T-helper 1 cell treated with Interleukin-12 subunit alpha and Interleukin-12 subunit beta and Interleukin-4 antibody, amounts not matched to agents 30 μg/mL and 1 μg/mL, for 36 hours (primary cell): Measurements from ENCODE around the gene RNF223.

ENCODE experiments used
- H3K27ac Mint-ChIP-seq: one replicate; pipeline ENCODE4 v1.8.0; 2021; ENCODE audit warnings: mild to moderate bottlenecking, mixed read lengths
- H3K27me3 Mint-ChIP-seq: one replicate; pipeline ENCODE4 v1.8.0; 2021; ENCODE audit warnings: low read depth, mixed read lengths
- H3K36me3 Mint-ChIP-seq: one replicate; pipeline ENCODE4 v1.8.0; 2021; ENCODE audit warnings: low read depth, mixed read lengths
- H3K4me1 Mint-ChIP-seq: one replicate; pipeline ENCODE4 v1.8.0; 2021; ENCODE audit warnings: low read depth, mixed read lengths
- H3K4me3 Mint-ChIP-seq: one replicate; pipeline ENCODE4 v1.8.0; 2021; ENCODE audit warnings: mild to moderate bottlenecking, moderate library complexity, mixed read lengths
- H3K9me3 Mint-ChIP-seq: one replicate; pipeline ENCODE4 v1.8.0; 2021; ENCODE audit warnings: mixed read lengths

The RNF223 gene

DNA sequence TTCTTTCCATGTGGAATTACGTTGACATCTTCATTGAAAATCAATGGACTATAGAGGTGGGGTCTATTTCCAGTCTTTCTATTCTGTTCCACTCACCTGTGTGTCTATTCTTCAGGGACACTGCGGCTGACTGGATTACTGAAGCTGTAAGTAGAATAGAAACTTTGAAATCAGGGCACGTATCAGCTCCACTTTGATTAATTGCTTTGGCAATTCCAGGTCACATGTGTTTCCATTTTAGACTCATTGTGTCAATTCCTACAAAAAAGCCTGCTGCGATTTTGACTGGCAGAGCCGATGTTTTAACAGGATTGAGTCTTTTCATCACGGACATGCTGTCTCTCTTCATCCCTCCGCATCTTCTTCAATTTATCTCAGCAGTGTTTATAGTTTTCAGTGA, 20.9 kb upstream of the RNF223 start:
- Mint-ChIP-seq H3K9me3 (peaks cover 16% of the 10 kb centered on the region), H3K27me3 (peaks cover 13% of the 10 kb centered on the region), H3K4me1 (peaks cover 17% of the 10 kb centered on the region), H3K36me3 (peaks cover 19% of the 10 kb centered on the region), H3K4me3 (no peak overlapping the region), H3K27ac (no peak overlapping the region)

DNA sequence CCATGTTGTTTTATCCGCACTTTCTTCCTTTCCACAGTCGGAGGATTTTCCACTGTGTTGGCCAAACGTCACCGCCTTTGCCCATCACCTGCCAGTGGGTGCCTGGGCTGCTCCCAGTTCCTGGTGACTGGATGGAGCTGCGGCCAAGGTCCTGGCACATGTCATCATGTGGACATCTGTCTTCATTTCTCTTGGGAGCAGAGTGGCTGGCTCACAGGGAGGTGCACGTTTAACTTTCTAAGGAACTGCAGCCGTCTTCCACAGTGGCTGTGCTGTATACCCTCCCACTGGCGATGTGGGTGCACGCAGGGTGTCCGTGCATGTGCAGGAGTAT, 19.5 kb upstream of the RNF223 start:
- Mint-ChIP-seq H3K36me3 (peaks cover 7% of the 10 kb centered on the region), H3K4me1 (peaks cover 4% of the 10 kb centered on the region), H3K27me3 (peaks cover under 1% of the 10 kb centered on the region), H3K9me3 (peaks cover 2% of the 10 kb centered on the region), H3K27ac (no peak overlapping the region), H3K4me3 (no peak overlapping the region)

DNA sequence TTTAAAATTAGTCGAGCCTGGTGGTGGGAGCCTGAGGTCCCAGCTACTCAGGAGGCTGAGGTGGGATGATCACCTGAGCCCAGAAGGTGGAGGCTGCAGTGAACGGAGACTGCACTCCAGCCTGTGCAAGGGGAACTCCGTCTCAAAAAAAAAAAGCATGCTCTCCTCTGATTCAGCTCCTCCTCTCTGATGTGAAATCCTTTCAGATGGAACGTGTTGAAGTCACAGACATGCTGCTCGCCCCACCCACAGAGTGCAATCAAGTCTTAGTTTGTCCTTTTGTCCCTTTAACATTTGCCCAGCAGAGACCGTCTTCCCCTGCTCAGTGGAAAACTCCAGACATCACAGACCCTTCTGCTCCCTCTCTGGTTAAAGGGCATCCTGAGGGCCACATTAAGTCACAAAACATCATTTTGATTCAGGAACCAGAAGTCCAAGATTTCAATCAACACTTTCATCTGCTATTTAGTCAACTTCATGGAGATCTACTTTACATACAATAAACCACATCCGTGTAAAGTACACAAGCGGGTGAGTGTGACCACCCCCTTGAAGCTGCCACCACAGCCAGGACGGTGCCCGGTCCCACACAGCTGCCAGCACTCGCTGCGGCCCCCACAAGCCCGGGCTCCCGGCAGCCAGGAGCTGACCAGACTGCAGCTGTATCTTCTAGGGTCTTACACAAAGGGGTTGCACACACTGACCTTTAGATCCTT, 18.9 kb upstream of the RNF223 start:
- H3K4me1 Mint-ChIP-seq: peaks cover 3% of the 10 kb centered on the region
- H3K27ac Mint-ChIP-seq: no peak overlapping the region
- no peaks in the 10 kb centered on the region for H3K9me3 Mint-ChIP-seq
- H3K27me3 Mint-ChIP-seq: no peaks in the 10 kb centered on the region
- H3K4me3 Mint-ChIP-seq: no peak overlapping the region
- peaks cover 7% of the 10 kb centered on the region for H3K36me3 Mint-ChIP-seq

DNA sequence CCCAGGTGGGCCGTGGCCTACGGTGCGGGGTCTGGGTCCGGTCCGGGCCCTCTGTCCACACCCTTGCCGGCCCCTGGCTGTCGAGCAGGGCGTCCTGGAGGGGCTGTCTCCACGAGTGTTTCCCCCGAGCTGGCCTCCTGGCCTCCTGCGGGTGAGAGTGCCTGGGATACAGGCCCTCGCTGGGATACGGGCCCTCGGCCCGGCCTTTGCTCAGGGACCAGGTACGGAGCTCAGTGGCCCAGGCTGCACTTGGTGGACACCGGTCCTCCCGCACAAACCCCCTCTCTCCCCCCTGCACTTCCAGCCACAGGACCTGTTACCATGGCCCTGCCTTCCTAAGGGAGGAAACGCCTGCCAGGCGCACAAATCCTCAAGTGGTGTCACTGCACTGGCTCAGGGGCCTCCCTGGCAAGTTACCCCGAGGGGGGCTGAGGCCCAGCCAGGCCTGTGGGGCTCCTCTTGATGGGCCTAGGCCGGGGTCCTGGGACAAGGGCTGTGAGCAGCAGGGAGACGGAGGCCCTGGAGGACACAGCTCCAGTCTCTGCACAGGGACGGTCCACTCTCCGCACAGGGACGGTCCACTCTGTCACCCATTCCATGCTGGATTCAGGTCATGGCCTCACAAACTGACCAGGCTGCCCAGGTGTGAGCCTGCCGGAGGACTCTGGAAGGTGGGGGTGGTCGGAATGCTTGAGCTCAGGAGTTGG, 18.2 kb upstream of the RNF223 start:
- Mint-ChIP-seq H3K27me3 (no peaks in the 10 kb centered on the region), H3K27ac (no peak overlapping the region), H3K4me3 (no peak overlapping the region), H3K9me3 (no peaks in the 10 kb centered on the region), H3K36me3 (peaks cover 5% of the 10 kb centered on the region), H3K4me1 (peaks cover 3% of the 10 kb centered on the region)

DNA sequence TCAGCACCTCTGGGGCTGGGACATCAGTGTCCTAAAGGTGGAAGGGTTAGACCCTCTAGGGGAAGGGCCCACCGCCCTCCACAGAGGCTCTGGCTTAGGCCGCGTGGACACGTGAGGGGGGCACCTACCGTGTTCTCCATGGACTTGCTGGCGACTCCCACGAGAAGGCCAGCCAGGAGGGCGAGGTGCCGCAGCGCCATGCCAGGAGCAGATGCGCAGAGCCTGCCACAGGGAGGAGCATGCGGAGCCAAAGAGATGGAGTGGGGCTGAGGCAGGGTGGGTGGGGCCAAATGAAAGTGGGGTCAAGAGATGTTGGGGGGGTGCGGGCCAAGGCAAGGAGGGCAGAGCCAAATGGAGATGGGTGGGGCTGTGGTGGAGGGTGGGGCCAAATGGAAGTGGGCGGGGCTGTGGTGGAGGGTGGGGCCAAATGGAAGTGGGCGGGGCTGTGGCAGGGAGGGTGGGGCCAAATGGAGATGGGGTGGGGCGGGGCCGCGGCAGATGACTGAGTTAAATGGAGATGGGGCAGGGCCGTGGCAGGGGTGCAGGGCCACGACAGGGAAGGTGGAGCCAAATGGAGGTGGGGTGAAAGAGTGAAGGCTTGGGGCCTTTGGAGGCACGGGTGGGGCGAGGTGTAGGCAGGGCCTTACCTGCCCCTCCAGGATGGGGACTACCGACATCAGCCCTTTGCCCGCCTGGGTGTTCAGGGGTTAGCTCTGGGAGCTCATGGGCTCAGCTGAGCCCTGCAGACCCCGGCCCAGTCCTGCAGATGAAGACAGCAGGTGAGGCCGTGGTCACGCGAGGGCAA, 17.4 kb upstream of the RNF223 start:
- Mint-ChIP-seq H3K27me3 (no peaks in the 10 kb centered on the region), H3K9me3 (no peaks in the 10 kb centered on the region), H3K27ac (no peak overlapping the region), H3K4me1 (peaks cover 3% of the 10 kb centered on the region), H3K4me3 (no peak overlapping the region), H3K36me3 (peaks cover 5% of the 10 kb centered on the region)

DNA sequence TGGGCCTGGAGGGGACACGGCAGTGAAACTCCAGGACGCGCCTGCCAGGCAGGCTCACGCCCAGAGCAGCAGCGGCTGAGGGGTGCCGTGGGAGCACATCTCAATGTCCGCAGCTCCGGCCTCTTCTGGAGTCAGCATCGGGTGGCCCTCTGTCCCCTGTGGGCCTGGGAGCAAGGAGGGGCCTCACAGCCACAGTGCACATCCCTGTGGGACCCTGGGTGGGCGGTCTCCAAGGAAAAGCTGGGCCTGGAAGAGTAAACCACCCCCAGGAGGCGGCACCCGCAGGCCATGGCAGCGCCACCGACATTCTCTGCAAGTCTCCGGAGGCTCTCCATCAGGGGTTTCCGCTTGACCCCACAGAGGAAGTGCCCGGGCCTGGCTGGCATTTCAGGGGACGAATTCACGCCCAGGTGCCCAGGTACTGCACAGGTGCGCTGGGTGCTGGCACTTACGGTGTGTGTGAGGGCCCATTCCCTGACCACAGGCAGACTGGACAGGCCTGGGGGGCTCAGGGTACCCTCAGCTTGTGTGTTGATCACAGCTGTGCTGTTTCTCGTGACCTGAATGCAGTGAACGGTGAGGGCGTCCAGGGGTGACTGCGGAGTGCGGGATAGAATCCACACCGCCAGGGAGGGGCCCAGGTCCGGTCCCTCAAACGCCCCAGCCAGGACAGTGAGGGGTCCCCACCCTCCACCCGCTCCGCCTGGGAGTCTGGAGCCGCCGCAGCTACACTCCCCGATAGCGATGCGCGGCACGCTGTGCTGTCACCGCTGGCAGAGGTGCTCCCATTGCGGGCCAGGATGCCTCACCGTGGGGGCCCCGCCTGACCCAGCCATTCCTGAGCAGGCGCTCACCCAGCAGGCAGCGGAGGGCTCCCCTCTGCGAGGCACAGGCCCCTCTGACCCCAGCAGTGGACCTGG, 16.6 kb upstream of the RNF223 start:
- peaks cover 5% of the 10 kb centered on the region for H3K36me3 Mint-ChIP-seq
- no peaks in the 10 kb centered on the region for H3K27me3 Mint-ChIP-seq

DNA sequence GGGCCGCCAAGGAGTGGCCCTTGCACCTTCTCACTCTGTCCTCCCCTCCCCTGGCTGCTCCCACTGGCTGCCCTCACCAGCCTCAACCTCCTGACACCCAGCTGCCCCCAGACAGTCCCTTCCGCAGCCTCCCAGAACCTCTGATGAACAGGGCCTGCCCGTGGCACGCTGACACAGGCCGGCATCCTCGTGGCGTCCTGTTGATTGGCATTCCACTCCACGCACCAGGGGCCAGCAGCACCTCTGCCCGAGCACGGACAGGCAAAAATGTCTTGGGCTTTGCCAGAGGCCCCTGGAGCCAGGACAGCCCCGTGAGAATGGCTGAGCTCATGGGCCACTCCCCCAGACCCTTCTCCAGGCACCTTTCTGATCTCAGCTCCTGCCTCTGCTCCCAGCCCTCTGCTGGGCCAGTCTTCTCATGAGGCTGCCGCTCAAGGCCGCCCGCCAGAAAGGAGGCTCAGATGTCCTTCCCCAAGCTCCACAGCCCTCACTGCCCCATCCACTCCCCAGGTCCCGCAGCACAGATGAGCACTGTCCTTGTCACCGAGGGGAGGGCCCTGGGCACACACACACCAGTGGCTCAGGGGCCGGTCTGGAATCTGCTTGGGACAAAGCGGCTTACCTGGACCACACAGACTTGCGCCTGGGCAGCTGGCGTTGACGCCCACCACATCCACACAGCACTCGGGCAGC, 15.8 kb upstream of the RNF223 start:
- Mint-ChIP-seq H3K27ac (no peak overlapping the region), H3K27me3 (no peaks in the 10 kb centered on the region), H3K4me3 (no peak overlapping the region), H3K9me3 (no peaks in the 10 kb centered on the region), H3K4me1 (peaks cover 3% of the 10 kb centered on the region), H3K36me3 (peaks cover 2% of the 10 kb centered on the region)

More for the DNA sequence above, 16.6 kb upstream of the RNF223 start:
- Mint-ChIP-seq H3K9me3 (no peaks in the 10 kb centered on the region), H3K4me3 (no peak overlapping the region), H3K27ac (no peak overlapping the region), H3K4me1 (peaks cover 3% of the 10 kb centered on the region)

DNA sequence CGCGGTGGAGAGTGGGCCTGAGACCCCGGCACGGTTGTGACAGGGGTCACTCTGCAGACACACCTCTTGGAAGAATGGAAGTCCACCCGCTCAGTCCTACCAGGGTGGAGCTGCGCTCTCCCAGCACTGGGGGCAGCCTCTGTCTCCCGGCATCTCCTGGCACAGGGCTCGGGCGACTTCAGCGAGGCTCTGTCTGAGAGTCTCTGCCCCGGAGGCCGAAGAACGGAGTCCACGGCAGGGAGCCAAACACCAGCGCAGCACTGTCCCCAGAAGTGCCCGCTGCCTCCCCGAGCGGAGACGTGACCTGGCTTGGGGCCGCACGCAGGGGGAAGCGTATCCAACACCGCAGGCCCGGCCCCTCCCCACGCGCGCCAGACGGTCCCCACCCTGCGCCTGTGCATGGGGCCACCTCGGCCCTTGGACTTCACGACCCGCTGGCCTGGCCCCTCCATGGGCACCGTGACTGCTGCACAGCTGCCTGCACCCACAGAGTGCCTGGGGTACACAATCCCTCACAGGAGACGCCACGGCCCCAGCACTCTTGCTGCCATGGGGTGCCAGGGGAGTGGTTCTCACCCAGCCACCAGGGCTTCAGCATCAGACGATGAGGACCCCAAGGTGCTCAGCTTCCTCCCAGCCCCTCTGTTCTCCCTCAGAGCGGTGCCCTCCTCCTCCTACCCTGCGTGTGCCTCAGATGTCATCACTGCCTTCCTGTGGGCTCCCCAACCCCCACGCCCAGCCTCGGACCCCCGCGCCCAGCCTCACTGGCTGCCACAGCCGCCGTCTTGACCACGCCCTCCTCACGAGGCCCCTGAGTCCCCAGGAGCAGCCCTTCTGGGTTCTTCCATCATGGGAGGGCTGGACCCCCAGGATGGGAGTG, 14.9 kb upstream of the RNF223 start:
- no peaks in the 10 kb centered on the region for H3K27me3 Mint-ChIP-seq
- H3K36me3 Mint-ChIP-seq: peaks cover 2% of the 10 kb centered on the region
- no peak overlapping the region for H3K4me3 Mint-ChIP-seq
- no peak overlapping the region for H3K27ac Mint-ChIP-seq
- peaks cover 3% of the 10 kb centered on the region for H3K4me1 Mint-ChIP-seq
- H3K9me3 Mint-ChIP-seq: no peaks in the 10 kb centered on the region

DNA sequence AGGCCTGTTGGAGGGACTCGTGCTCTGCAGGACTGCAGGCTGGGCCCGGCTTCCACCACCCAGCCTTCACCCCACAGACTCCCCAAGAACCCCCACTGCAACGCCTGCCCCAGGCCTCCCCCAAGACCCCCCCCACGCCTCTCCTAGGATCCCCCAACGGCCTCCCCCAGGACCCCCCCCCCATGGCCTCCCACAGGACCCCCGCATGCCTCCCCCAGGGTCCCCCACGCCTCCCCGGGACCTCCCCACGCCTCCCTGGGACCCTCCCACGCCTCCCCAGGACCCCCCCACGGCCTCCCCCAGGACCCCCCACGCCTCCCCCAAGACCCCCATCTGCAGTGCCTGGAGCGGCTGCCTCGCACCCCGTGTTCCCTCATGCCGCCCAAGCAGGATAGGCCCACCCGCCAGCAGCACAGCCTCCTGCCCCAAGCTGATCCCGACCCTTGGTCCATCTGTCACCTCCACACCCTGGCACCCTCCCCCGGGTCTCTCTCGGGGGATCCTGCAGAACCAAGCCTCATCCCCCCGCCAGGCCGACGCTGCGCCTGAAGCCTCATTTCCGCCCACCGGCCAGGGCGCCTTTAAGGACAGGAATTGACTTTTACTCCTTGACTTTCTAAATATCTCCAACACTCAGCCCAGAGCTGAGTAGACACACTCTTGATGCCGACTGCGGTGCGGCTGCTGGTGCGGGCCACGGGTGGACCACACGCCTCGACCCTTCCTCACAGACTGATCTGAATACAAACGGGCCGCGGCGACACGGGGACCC, 14.1 kb upstream of the RNF223 start:
- H3K4me3 Mint-ChIP-seq: no peak overlapping the region
- no peaks in the 10 kb centered on the region for H3K9me3 Mint-ChIP-seq
- H3K27me3 Mint-ChIP-seq: no peaks in the 10 kb centered on the region
- peaks cover 3% of the 10 kb centered on the region for H3K36me3 Mint-ChIP-seq
- H3K4me1 Mint-ChIP-seq: peaks cover 3% of the 10 kb centered on the region
- no peak overlapping the region for H3K27ac Mint-ChIP-seq

DNA sequence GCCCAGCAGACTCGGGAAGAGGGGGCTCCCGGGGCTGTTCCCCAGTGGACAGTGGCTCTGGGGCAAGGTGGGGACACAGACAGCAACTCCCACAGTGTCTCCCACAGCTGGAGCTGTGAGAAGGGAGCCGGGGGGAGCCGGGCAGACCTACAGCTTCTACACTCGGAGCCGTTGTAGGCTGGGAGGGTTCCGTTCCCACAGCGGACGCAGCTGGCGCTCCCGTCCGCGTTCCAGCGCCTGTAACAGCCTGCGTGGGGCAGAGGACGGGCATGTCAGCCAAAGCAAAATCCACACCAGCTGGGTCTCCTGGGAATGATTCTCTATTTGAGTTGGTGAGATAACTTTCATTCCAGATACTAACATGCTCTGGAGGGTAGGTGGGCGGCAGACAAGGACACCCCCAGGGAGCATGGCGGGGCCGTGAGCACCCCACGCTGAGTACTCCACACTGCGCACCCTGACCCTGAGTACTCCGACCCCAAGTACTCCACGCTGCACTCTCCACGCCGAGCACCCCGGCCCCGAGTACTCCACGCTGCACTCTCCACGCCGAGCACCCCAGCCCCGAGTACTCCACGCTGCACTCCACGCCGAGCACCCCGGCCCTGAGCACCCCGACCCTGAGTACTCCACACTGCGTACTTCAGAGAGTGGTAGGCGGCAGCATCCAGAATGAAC, 13.4 kb upstream of the RNF223 start:
- peaks cover 1% of the 10 kb centered on the region for H3K36me3 Mint-ChIP-seq
- no peak overlapping the region for H3K27ac Mint-ChIP-seq
- H3K4me3 Mint-ChIP-seq: no peak overlapping the region
- no peaks in the 10 kb centered on the region for H3K4me1 Mint-ChIP-seq
- no peaks in the 10 kb centered on the region for H3K27me3 Mint-ChIP-seq
- no peaks in the 10 kb centered on the region for H3K9me3 Mint-ChIP-seq

DNA sequence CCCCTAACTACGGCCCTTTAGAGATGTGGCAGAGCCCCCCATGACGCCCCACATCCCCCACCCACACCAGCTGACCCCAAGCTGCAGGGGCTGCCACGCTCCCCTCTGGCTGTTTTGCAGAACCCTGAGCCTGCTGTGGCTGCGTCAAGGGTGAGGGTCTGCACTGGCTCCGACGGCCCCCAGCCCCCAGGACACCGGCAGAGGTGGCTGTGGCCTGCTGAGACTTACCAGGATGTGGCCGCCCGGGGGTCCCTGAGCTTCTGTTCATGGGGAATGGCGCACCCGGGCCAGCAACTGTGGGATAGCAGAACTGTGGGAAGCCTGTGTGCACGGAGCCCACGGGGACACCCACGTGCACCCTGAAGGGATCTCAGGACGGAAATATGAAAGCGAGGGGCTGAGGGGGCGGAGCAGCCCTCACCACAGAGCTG, 12.8 kb upstream of the RNF223 start:
- H3K4me3 Mint-ChIP-seq: no peak overlapping the region
- H3K4me1 Mint-ChIP-seq: no peaks in the 10 kb centered on the region
- H3K9me3 Mint-ChIP-seq: no peaks in the 10 kb centered on the region
- no peaks in the 10 kb centered on the region for H3K27me3 Mint-ChIP-seq
- H3K36me3 Mint-ChIP-seq: peaks cover 1% of the 10 kb centered on the region
- H3K27ac Mint-ChIP-seq: no peak overlapping the region
